ENCODE measurements around the gene OR51G2.
"Not testable (repeated sequence)": the region's sequence is repeated elsewhere in the genome, so short reads cannot be mapped to it uniquely, and the experiment has no call there.

OR51G2 gene, protein sequence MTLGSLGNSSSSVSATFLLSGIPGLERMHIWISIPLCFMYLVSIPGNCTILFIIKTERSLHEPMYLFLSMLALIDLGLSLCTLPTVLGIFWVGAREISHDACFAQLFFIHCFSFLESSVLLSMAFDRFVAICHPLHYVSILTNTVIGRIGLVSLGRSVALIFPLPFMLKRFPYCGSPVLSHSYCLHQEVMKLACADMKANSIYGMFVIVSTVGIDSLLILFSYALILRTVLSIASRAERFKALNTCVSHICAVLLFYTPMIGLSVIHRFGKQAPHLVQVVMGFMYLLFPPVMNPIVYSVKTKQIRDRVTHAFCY

DNA sequence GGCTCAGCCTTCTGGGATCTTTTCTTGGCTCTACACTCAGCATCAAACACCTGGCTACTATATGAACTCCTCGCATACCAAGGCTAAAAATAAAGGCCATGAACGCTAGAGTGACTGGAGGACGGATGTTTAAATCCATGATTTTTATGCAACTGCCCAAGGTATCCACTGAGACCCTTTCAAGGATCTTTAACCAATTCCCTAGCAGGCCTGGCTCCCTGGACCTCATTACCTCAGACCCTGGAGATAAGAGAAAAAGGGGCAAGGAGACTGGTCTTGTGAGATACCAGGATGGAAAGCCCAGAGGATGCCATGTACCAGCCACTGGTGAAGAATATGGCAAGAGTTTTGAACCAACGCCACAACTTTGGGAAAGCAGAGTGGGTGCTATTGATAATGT is at the start of gene OR51G2:
Gene OR51G2 (minus strand): TSS at position 101 of the 400 bp plus-strand sequence. CDS start 3,687 bp downstream, outside the sequence.
- DNase-seq = no peak

DNA sequence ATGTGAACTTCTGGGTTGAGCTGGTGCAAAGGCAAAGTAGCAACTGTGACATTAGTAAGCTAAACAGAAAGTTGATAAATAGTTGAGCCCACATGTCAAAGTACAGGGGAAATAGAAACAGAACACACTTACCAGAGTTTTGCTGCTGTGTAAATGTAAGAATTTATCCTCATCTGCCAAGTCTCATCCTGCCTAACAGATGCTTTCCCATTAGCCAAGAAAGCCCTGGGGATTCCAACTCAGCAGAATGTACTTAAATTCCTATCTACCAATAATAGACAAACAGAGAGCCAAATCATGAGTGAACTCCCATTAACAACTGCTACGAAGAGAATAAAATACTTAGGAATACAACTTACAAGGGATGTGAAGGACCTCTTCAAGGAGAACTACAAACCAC is 43.7 kb upstream of the OR51G2 start:
- DNase-seq = no peak

DNA sequence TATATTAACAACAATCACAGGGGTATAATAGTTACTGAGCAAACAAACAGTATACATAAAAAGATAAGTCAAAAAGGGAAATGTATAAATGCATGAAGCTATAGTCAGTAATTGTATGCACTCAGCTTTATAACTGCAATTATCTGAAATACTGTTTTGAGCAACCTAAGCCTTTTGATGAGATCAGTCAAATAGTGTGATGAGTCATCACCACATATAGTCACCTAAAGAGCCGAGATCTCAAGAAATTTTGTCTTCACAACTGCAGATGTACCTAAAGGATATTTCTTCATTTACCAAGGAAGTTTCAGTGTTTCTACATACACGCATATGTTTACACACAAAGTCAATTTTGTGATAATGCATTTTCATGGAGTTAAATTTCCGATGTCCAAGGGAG is 41.7 kb upstream of the OR51G2 start:
- no peak for DNase-seq

DNA sequence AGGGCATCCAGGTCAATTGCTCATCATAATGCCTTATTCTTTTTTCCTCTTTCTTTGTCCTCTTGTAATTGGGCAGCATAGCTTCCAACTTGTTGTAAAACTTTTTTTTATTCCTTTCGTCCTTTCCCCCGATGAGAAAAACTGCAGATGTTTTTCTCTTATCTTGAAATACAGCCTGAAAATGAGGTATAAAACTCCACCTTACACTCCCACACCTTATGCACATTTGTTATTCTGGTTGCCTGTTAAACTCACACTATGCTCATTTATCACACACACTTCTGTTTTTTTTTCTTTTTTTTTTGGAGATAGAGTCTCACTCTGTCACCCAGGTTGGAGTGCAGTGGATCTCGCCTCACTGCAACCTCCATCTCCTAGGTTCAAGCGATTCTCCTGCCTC is 38.2 kb upstream of the OR51G2 start:
- no peak for DNase-seq

DNA sequence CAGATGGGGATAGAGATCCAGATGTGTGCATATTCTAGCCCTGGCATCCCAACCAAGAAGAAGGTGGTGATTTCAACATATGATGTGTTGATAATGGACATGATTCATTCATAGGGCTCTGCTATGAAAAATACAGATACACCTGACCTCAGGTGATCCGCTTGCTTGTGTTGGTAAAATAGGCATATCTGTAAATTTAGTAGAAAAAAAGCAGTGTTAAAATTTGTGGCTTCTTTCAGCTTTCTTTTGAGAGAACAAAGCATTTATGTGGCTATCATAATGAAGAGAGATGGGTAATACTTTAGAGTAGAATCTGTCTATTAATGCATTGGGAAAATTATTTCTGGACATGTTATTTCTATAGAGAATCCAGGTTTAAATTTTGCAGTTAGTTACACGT is 36.5 kb upstream of the OR51G2 start, which contains the start of gene OR51A2:
Gene OR51A2 (minus strand): TSS at position 101 of the 400 bp plus-strand sequence. CDS start 0 bp downstream, at position 101.
- not testable (repeated sequence) for DNase-seq

DNA sequence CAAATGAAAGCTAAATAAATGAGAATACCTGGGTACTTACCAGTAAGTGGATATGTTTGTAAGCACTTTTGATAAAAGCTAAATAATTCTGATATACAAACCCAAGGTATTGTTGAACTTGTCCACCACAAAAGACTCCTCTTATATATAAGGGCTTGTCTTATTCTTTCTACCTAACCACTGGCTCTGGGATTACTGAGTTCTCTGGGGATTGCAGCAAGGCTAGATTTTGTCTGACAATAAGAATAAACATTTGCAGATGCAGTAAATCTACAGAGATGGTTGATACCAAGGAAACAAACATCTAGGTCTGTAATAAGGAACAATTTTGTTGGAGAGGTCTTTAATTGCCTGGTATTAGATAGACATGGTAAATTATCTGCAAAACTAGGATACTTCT is 28.4 kb upstream of the OR51G2 start, which contains the start of gene OR51A4:
Gene OR51A4 (minus strand): TSS at position 101 of the 400 bp plus-strand sequence. CDS start 505 bp downstream, outside the sequence.
- DNase-seq = no peak

DNA sequence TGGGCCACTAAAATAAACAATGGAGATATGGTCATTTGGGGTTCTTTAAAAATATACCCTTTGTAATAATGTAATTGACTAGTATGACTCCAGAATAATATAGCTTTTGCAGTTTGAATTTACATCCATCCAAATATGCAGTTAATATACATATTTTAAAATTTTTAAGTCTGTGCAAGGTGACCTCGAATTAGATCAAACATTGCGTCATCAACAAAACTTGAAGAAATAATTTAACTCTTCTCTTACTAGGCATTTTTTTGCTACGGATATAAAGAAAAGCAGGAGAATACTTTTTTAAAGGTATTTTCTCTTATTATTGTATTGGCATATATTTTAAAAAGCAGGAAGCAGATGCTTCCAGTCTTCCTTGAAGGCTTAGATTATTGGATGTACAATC is 17.6 kb upstream of the OR51G2 start:
- DNase-seq = no peak

DNA sequence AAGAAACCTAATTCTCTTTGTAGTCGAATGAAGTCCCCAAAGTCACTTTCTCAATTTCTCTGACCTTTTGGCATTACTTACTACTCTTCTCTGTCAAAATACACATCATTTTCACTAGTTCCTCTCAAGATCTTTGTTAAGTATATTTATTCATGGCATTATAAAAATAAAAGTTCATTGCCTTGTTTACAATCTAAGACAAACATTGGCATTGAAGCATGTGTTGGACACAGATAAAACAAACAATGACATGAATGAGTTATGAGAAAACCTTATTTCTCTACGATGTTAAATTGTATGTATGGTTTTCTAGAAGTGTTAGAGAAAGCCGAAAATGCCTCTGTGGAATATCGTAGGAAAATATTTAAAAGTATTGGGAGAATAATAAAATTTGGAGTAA is 13.6 kb upstream of the OR51G2 start:
- DNase-seq = no peak

DNA sequence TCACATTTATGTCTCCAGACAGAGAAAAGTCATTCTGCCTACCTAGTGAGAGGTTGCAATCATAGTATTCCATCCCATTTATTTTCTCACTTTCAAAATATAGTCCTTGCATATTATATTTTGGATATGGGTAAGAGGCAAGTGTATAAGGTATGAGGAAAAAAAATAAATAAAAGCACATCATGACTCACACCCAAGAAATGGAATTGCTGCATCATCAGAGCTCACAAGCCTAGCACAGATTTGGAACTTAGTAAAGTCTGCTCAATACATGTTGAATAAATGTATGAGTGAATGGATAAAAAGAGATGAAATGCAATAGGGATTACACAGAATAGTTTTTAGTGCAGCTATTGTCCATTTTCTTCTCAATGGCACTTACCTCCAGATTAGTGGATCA is 7.5 kb upstream of the OR51G2 start:
- DNase-seq = no peak

DNA sequence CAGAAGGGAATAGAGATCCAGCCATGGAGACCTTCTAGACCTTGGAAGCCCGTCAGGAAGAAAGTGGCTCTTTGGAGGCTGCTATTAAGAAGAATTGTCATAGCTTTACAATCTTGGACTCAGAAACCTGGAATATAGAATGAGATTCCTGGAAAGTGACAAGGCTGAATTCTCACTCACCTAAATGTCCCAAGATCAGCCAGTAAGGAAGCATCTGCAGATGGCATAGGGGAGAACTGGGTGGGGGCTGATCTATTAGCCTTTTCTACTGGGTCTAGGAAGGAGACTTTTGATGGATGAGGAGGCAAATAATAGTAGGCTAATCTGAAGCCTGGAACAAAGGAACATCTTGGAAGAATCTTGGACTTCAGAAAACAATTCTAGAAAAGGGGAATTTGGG is 5.1 kb upstream of the OR51G2 start, which contains the start of gene OR51G1:
Gene OR51G1 (minus strand): TSS at position 101 of the 400 bp plus-strand sequence. CDS start 0 bp downstream, at position 101.
- no peak for DNase-seq

DNA sequence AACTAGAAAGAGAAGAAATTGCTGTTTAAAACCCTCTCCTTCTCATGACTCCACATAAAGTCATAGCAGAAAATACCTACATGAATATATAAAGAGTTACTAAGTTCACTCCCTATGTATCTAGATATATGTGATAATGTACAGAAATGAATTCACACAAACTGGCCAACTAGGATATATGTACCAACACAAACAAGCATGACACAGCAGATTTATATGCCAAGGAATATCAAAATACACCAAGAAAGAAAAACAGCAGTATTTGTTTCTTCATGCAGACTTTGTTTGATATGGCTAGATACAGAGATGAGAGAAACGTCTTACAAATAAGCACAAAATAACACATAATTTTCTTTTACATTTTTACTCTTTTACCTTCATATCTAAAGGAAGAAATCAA is 3.2 kb upstream of the OR51G2 start:
- DNase-seq = no peak

DNA sequence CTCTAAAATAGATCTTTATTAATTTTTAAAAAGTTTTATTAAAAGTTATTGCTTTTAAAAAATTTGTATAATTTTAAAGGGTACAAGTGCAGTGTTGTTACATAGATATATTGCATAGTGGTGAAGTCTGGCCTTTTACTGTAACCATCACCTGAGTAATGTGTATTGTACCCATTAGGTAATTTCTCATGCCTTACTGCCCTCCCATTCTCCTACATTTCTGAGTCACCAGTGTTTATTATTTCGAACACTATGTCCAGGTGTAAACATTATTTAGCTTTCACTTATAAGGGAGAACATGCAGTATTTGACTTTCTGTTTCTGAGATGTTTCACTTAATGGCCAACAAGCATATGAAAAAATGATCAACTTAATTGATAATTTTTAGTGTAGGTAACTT is 2.6 kb upstream of the OR51G2 start:
- no peak for DNase-seq

DNA sequence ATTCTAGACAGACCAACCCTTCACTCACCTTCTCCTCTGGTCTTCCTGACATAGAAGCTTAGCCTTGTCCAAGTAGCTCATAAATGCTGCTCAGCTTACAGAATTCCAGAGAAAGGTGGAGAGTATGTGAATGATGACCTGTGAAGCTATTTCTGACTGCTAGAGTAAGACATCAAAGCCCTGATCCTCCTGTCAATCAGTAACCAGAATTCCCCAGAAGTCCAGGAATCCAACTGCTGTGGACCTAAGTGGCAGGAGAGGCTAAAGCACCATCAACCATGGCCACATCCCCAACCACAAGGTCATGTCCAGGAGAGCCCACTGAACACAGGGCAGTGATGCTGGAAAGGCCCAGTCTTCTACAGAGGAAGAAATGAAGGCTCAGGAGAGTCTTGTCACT is 2.6 kb downstream of the OR51G2 start:
- DNase-seq = no peak

DNA sequence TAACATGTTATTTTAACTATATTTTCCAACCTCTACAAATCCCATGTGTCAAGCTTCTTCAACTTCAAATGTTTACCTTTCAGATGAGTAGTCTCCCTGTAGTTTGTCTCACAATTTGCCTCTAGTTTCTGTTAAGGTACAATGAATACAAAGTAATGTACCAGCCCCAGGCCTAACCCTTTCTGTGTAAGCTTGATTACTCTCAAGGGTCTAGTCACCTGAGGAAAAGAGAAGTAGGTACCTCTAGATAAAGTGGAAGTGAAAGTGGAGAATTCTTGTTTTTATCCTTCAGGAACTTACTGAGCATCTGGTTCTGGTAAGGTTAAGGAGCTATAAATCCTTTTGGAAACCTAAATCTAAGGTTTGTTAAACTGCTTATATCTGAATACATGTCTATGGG is 15.7 kb downstream of the OR51G2 start, which contains the start of gene OR51A7:
Gene OR51A7 (plus strand): TSS at position 300 of the 400 bp plus-strand sequence. CDS start 3,587 bp downstream, outside the sequence.
- DNase-seq = no peak

DNA sequence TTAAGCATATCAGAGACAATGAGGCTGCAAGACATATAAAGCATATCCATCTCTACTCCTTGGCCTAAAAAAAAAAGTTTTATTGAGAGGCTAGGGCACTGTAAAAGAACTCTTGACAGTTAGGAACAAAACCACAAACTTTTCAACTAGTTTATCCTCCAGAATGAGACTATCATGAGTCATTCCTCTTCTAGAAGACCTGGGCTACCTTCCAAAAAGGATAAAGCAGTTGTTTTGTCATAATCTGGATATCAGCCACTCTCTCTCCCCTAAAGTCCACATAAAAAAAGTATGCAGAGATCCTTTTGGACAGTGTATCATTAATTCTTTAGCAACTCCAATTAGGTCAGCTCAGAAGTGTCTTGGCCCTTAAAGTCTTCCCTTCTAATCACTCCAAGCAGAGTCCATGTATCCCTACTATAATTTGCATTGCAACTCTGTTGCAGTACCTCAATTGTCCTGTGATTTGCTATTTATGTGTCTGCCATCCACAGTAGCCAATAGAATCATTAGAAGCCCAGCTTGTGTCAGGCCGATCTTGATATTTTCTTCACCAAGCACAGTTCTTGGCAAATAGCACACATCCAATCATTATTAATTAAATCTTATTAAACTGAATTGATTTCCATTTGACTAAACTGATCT is 27.0 kb downstream of the OR51G2 start:
- DNase-seq = no peak

DNA sequence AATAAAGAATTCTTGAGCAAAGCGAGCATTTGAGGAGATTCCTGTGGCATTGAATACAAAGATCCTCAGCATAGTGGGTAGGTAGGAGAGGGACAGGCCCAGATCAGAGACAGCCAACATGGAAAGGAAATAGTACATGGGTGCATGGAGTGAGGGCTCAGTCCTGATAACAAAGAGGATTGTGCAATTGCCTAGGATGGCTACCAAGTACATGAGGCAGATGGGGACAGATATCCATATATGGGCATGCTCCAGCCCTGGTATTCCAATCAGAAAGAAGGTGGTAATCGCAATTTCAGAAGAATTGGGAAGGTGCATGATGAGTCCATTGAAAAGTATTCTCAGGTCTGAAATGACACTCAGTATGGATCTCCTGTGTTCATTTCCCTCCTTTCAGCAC is 28.9 kb downstream of the OR51G2 start:
- no peak for DNase-seq

DNA sequence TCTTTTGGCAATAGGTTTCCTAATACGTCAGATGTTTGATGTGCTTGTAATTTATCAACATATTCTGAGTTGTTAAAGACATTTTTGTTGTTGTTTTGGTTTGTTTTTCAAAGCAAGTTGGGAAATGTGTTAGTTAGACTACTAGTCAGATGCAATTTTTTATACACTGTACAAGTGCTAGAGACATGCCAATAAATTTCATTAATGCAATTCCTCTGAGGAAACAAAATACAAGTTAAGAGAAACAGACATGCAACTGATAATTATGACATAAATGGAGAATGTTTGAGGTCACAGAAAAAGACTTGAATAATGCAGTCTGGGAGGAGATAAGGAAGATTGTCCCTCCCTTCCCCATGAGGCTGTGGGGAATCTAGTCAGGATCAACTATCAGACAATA is 31.6 kb downstream of the OR51G2 start:
- no peak for DNase-seq

DNA sequence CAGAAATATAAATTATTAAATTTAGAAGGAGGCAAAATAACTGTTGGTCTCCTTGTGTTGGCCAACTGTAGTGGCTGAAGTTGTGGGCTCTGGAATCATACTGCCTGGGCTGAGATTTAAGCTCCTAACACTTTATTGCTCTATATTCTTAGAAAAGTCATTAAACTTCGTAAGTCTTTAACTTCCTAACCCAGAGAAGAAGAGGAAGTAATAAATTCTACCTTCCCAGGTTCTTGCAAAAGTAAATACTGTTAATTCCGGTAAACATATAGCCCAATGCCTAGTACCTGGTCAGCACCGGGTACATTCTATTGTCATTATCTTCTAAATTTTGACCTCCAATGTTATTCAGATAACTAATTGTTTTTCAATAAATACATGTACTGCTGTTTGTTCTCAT is 33.0 kb downstream of the OR51G2 start:
- DNase-seq = no peak

DNA sequence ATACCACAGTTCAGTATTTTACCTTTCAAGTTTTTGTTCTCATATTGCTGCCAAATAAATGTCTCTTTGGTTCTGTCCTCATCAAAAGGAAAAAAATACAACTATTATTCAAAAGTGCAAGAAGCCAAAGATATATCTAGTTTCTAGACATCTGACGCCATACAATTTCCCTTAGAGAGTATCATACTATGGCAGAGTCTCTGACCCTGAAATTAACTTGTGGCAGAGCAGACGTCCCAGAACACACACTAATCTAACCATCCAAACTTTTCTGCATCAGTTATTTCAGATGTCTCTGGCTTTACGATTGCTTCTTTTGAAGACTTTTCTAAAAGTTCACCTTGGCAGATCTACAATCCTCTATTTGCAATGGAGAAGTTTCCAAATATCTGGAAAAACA is 34.8 kb downstream of the OR51G2 start:
- no peak for DNase-seq

DNA sequence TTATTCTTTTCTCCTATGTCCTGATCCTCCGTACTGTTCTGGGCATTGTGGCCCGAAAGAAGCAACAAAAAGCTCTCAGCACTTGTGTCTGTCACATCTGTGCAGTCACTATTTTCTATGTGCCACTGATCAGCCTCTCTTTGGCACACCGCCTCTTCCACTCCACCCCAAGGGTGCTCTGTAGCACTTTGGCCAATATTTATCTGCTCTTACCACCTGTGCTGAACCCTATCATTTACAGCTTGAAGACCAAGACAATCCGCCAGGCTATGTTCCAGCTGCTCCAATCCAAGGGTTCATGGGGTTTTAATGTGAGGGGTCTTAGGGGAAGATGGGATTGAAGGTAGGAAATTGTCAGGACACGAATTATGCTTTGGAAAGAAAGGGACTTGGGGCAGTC is 36.6 kb downstream of the OR51G2 start:
- DNase-seq = no peak

DNA sequence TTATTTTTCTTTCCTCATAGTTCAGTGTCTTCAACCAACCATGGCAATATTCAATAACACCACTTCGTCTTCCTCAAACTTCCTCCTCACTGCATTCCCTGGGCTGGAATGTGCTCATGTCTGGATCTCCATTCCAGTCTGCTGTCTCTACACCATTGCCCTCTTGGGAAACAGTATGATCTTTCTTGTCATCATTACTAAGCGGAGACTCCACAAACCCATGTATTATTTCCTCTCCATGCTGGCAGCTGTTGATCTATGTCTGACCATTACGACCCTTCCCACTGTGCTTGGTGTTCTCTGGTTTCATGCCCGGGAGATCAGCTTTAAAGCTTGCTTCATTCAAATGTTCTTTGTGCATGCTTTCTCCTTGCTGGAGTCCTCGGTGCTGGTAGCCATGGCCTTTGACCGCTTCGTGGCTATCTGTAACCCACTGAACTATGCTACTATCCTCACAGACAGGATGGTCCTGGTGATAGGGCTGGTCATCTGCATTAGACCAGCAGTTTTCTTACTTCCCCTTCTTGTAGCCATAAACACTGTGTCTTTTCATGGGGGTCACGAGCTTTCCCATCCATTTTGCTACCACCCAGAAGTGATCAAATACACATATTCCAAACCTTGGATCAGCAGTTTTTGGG is 37.2 kb downstream of the OR51G2 start, which contains the start of gene OR51T1:
Gene OR51T1 (plus strand): TSS at position 41 of the 641 bp plus-strand sequence. CDS start 0 bp downstream, at position 41.
- no peak for DNase-seq

DNA sequence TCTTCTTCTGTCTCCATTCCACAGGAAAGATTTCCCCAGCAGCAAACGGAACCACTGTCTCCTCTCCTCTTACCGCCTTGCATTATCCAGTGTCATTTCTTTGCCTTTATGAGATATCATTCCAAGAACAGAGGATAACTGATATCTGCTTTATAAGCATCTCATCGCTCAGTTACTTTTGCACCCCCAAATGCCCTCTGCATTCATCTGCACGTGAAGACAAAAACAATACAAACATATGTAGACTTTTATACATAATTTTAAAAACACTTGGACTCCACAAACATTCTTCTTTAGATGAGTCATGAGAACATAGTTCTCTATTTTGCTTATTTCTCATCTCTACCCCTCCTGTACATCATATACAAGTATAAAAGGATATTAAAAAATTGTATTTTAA is 38.0 kb downstream of the OR51G2 start:
- no peak for DNase-seq

DNA sequence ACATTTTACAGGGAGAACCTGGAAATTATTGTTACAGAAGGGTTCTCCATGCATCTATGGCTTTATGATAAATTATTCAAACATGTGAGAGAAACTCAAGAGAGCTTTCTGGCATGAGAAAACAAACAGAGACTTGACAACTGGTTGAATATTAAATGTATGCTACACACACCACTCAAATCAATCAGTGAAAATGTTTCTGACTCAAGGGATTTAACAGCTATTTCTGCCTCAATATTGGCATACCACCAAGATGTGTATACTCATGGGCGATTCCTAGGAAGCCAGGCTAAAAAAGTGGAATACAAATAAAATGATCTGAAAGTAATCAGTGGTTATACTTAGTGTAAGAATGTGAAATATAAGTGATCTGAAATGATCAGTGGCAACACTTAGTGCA is 53.3 kb downstream of the OR51G2 start:
- no peak for DNase-seq

DNA sequence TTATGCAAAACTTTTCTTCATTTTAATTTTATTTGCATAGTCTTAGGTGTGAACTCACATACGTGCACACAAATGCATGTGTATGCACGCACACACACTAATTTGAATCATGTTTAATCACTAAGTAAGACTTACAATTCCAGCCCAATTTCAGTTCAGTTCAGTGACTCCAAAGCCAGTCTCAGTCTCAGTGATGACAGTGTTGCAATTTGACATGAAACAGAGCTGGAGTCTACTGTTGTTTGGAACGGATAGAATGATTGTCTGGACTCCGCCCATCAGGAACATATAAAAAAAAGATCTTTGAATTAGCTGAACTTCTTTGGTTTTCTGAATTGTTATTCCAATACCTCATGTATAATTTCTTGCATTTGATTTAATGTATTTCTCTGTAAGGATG is 55.3 kb downstream of the OR51G2 start:
- DNase-seq = no peak

All from activated CD4-positive, alpha-beta T cell treated with anti-CD3 and anti-CD28 coated beads for 48 hours (primary cell).